IMR-90 (cell line): Measurements from ENCODE around the gene SIGLEC12. TPM values are rescaled to one million over a fixed set of nuclear protein-coding genes. Genes with fewer than 3 reads are reported as not detected.
"Not testable (repeated sequence)": the region's sequence is repeated elsewhere in the genome, so short reads cannot be mapped to it uniquely, and the experiment has no call there.

Experiments
- ATAC-seq: fragments of 200-7000 bp; cut with Tn5 transposase; 2 replicates; pipeline ENCODE4 v1.9.1; 2020; ENCODE audit warnings: low read depth, mild to moderate bottlenecking, moderate library complexity
- BruUV-seq: library from RNA; stranded (reverse); fragments of 400-500 nt; replicated peaks from 2 replicates; lab custom pipeline; 2021; lab: Mats Ljungman, UMichigan
- CTCF ChIA-PET: fragments of 300-600 bp; formaldehyde crosslinking; extraction: SDS; loops from one replicate; lab custom pipeline; 2021; ENCODE audit warnings: antibody characterized with exemption; lab: Yijun Ruan, JAX
- POLR2A ChIA-PET: fragments of 300-600 bp; sonication (Branson Sonifier 250); formaldehyde crosslinking; loops from one replicate; lab custom pipeline; 2022; ENCODE audit warnings: antibody characterized with exemption; ENCODE audit not compliant: unreplicated experiment; lab: Charles Lee
- DNase-seq: peaks from one replicate; pipeline ENCODE4 v3.0.0; 2013
- H2AFZ ChIP-seq: replicated peaks from 2 replicates; pipeline ENCODE3; 2013; ENCODE audit warnings: low read length, mild to moderate bottlenecking; ENCODE audit not compliant: poor library complexity
- H2AK5ac ChIP-seq: 2 replicates; pipeline ENCODE4 v1.6.1; 2013; ENCODE audit warnings: low read depth, low read length, inconsistent platforms
- H2AK9ac ChIP-seq: replicated peaks from 2 replicates; pipeline ENCODE3; 2013; ENCODE audit warnings: mild to moderate bottlenecking, low read depth, low read length, moderate library complexity; ENCODE audit not compliant: poor library complexity
- H2BK120ac ChIP-seq: 2 replicates; pipeline ENCODE4 v1.6.1; 2013; ENCODE audit warnings: low read depth, low read length, inconsistent platforms
- H2BK15ac ChIP-seq: 3 replicates; pipeline ENCODE4 v1.6.1; 2013; ENCODE audit warnings: low read depth, low read length, inconsistent platforms
- H2BK20ac ChIP-seq: 2 replicates; pipeline ENCODE4 v1.6.1; 2013; ENCODE audit warnings: low read depth, mild to moderate bottlenecking, inconsistent platforms, low read length, moderate library complexity
- H2BK5ac ChIP-seq: 2 replicates; pipeline ENCODE4 v1.6.1; 2013; ENCODE audit warnings: mild to moderate bottlenecking, low read depth, low read length, inconsistent platforms; ENCODE audit not compliant: poor library complexity, severe bottlenecking
- H3K14ac ChIP-seq: replicated peaks from 2 replicates; pipeline ENCODE4 v1.6.1; 2013; ENCODE audit warnings: low read depth, low read length, inconsistent platforms
- H3K18ac ChIP-seq: 2 replicates; pipeline ENCODE4 v1.6.1; 2013; ENCODE audit warnings: low read depth, low read length, control low read depth
- H3K23ac ChIP-seq: 2 replicates; pipeline ENCODE4 v1.6.1; 2013; ENCODE audit warnings: low read depth, low read length, inconsistent platforms
- H3K27ac ChIP-seq: 2 replicates; pipeline ENCODE4 v1.5.1; 2013; ENCODE audit warnings: mild to moderate bottlenecking, control low read depth, low read length; ENCODE audit not compliant: insufficient read depth
- H3K27me3 ChIP-seq: 2 replicates; pipeline ENCODE4 v1.6.1; 2013; ENCODE audit warnings: low read length; ENCODE audit not compliant: control insufficient read depth, insufficient read depth
- H3K36me3 ChIP-seq: 2 replicates; pipeline ENCODE4 v1.6.1; 2013; ENCODE audit warnings: low read length, mixed read lengths; ENCODE audit not compliant: control insufficient read depth, insufficient read depth
- H3K4ac ChIP-seq: 2 replicates; pipeline ENCODE4 v1.6.1; 2013; ENCODE audit warnings: low read depth, low read length, inconsistent platforms
- H3K4me1 ChIP-seq: 2 replicates; pipeline ENCODE4 v1.6.1; 2013; ENCODE audit warnings: low read length, mixed read lengths; ENCODE audit not compliant: control insufficient read depth, insufficient read depth
- H3K4me2 ChIP-seq: 2 replicates; pipeline ENCODE4 v1.6.1; 2013; ENCODE audit warnings: low read depth, mild to moderate bottlenecking, control low read depth, low read length, moderate library complexity
- H3K4me3 ChIP-seq: 2 replicates; pipeline ENCODE4 v1.5.1; 2013; ENCODE audit warnings: low read depth, mild to moderate bottlenecking, control low read depth, low read length, moderate library complexity; ENCODE audit not compliant: insufficient read depth
- H3K56ac ChIP-seq: 2 replicates; pipeline ENCODE4 v1.6.1; 2013; ENCODE audit warnings: low read length, inconsistent platforms; ENCODE audit not compliant: insufficient read depth; ENCODE audit errors: extremely low read depth
- H3K79me1 ChIP-seq, 2 experiments: 2 replicates each; pipeline ENCODE4 v1.6.1; 2013; ENCODE audit warnings: low read length in 2 of 2, inconsistent platforms in 1 of 2, low read depth in 1 of 2
- H3K9ac ChIP-seq: 2 replicates; pipeline ENCODE4 v1.6.1; 2013; ENCODE audit warnings: low read depth, low read length, control low read depth
- H3K9me1 ChIP-seq: 2 replicates; pipeline ENCODE4 v1.6.1; 2013; ENCODE audit warnings: low read length, inconsistent platforms; ENCODE audit not compliant: insufficient read depth
- H3K9me3 ChIP-seq: 2 replicates; pipeline ENCODE4 v1.6.1; 2013; ENCODE audit warnings: low read length; ENCODE audit not compliant: control insufficient read depth, insufficient read depth
- H4K20me1 ChIP-seq: 2 replicates; pipeline ENCODE4 v1.6.1; 2013; ENCODE audit warnings: low read length, inconsistent platforms; ENCODE audit not compliant: insufficient read depth
- H4K5ac ChIP-seq: 2 replicates; pipeline ENCODE4 v1.6.1; 2013; ENCODE audit warnings: mild to moderate bottlenecking, low read depth, low read length, control low read depth
- H4K8ac ChIP-seq, 2 experiments: 2 replicates each; pipeline ENCODE4 v1.6.1; 2013; ENCODE audit warnings: low read depth in 2 of 2, low read length in 2 of 2, control low read depth in 1 of 2, inconsistent platforms in 1 of 2
- H4K91ac ChIP-seq: 2 replicates; pipeline ENCODE4 v1.6.1; 2013; ENCODE audit warnings: low read depth, low read length, inconsistent platforms; ENCODE audit not compliant: insufficient read depth
- CEBPB ChIP-seq: IDR thresholded peaks from 2 replicates; pipeline ENCODE4 v1.6.1; 2012; ENCODE audit warnings: low read depth, low read length, improper control_type of control experiment
- CTCF ChIP-seq: conservative IDR thresholded peaks from 2 replicates; pipeline ENCODE4 v1.5.1; 2012; ENCODE audit warnings: mild to moderate bottlenecking, low read depth, low read length, improper control_type of control experiment
- FOS ChIP-seq: fragments of 150-350 bp; IDR thresholded peaks from 2 replicates; pipeline ENCODE4 v1.6.1; 2016; ENCODE audit warnings: low read depth, low read length
- MAZ ChIP-seq: IDR thresholded peaks from 2 replicates; pipeline ENCODE4 v1.6.1; 2012; ENCODE audit warnings: low read depth, mild to moderate bottlenecking, low read length, improper control_type of control experiment, moderate library complexity, borderline replicate concordance
- POLR2A ChIP-seq: IDR thresholded peaks from 2 replicates; pipeline ENCODE4 v1.6.1; 2012; ENCODE audit warnings: mild to moderate bottlenecking, low read depth, low read length
- RAD21 ChIP-seq: IDR thresholded peaks from 2 replicates; pipeline ENCODE4 v1.6.1; 2012; ENCODE audit warnings: low read length, improper control_type of control experiment
- RFX5 ChIP-seq: IDR thresholded peaks from 2 replicates; pipeline ENCODE4 v1.8.0; 2012; ENCODE audit warnings: low read depth, mild to moderate bottlenecking, low read length, moderate library complexity
- SMC3 ChIP-seq: fragments of 150-350 bp; IDR thresholded peaks from 2 replicates; pipeline ENCODE4 v1.6.1; 2016; ENCODE audit warnings: low read depth, mild to moderate bottlenecking, antibody characterized with exemption, low read length, moderate library complexity
- WGBS, 2 experiments: methylation state at CpG; one replicate each; pipeline versions ENCODE4 v1.1.5 to v1.1.7; 2013; ENCODE audit warnings: missing lambda C conversion rate in 2 of 2; ENCODE audit not compliant: insufficient read length in 1 of 2; ENCODE audit errors: extremely low coverage in 2 of 2; 5-methylcytosine and 5-hydroxymethylcytosine counted together
- dilution Hi-C: fragments of 300-500 bp; cut with HindIII; formaldehyde crosslinking; loops from one replicate; pipeline ENCODE4 v1.14.3; 2018; ENCODE audit warnings: low sequenced_read_pairs; ENCODE audit not compliant: unreplicated experiment
- in situ Hi-C: fragments of 300-500 bp; cut with MboI; formaldehyde crosslinking; loops from 3 replicates; pipeline ENCODE4 v1.14.3; 2019; ENCODE audit warnings: low sequenced_read_pairs, inconsistent platforms, mixed read lengths
- intact Hi-C: fragments of 100-400 bp; cut with micrococcal nuclease; formaldehyde crosslinking; loops from 2 replicates; pipeline ENCODE4 v1.10.0; 2022
- polyA plus RNA-seq, 3 experiments: library from polyadenylated mRNA; depleted of rRNA; stranded (reverse); fragments of >200 nt; gene quantifications; 2 replicates each; pipeline ENCODE4 v1.2.3, GENCODE V29; 2012; ENCODE audit warnings: low replicate concordance in 1 of 3
- total RNA-seq: library from RNA; depleted of rRNA; stranded (reverse); fragments of >200 nt; gene quantifications from 2 replicates; pipeline ENCODE4 v1.2.3, GENCODE V29; 2012

The SIGLEC12 gene
- total and polyA plus RNA-seq, 2 of the 4 experiments (the other 2 are of a cell fraction) = not detected

GRCh38 chr19:51466723-51467122 lies 34.9 kb downstream of the SIGLEC12 start:
- no peak overlapping the region for H2AK5ac ChIP-seq
- ATAC-seq (no peak), DNase-seq (no peak)
- in situ Hi-C loops (no loop called here), intact Hi-C loops (no loop called here), dilution Hi-C loops (no loop called here)
- no peak overlapping the region for H3K23ac ChIP-seq
- no peaks in the 10 kb centered on the region for H3K36me3 ChIP-seq
- no peak overlapping the region for H2BK120ac ChIP-seq
- H2BK20ac ChIP-seq = no peak overlapping the region
- no peak overlapping the region for H3K56ac ChIP-seq
- H3K9ac ChIP-seq = no peak overlapping the region
- no peaks in the 10 kb centered on the region for H3K27me3 ChIP-seq
- no peak overlapping the region for H2BK5ac ChIP-seq
- H3K18ac ChIP-seq = no peak overlapping the region
- H3K9me1 ChIP-seq = no peaks in the 10 kb centered on the region
- no peak overlapping the region for H3K4ac ChIP-seq
- no peaks in the 10 kb centered on the region for H4K20me1 ChIP-seq
- H2AK9ac ChIP-seq = no peak overlapping the region
- no peak overlapping the region for H4K91ac ChIP-seq
- no peak overlapping the region for H2AFZ ChIP-seq
- WGBS, 2 experiments = no CpG with 5 or more reads among the region's 3 CpGs
- no peaks in the 10 kb centered on the region for H3K79me1 ChIP-seq
- TF ChIP-seq RAD21 (no peak), CEBPB (no peak), MAZ (no peak), CTCF (no peak), RFX5 (no peak), SMC3 (no peak), FOS (no peak), POLR2A (no peak)
- H2BK15ac ChIP-seq = no peak overlapping the region
- H3K27ac ChIP-seq = no peak overlapping the region
- H3K14ac ChIP-seq = no peak overlapping the region
- H3K4me1 ChIP-seq = no peaks in the 10 kb centered on the region
- peaks cover 2% of the 10 kb centered on the region; the same call in 1 of the 2 replicates for H3K9me3 ChIP-seq
- H3K4me2 ChIP-seq = no peak overlapping the region
- CTCF ChIA-PET = no interaction called here
- no peak overlapping the region for H4K5ac ChIP-seq
- no peak overlapping the region for H3K4me3 ChIP-seq
- no TSS peak for BruUV-seq
- POLR2A ChIA-PET = no interaction called here
- no peak overlapping the region for H4K8ac ChIP-seq

DNA sequence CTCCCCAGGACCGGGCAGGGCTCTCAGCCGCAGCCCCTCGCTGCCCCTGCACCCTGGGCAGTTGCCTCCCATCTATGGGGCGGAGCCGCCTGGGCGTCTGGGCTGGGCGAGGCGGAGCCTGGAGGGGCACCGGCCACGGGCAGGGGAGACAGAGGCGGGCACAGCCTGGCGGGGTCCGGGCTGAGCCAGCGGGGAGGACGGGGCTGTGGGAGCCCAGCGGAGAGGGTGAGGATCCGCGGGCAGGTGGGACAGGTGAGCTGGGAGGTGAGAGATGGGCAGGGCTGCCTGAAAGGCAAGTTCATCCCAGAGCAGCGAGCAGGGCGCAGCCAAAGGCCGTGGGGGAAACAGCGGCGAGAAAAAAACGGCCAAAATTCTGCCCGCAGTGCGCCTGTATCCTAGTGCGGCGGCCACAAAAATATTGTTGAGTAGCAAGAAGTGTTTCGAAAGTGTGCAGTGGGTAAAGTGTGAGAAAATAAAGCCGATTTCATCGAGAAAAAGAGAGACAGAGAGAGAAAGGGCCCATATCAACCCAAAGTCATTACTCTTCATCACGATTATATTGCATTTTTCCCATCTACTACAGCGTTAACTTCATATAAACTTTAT lies 37.5 kb downstream of the SIGLEC12 start:
- H3K9me3 ChIP-seq, H3K9me1 ChIP-seq, POLR2A ChIA-PET, H4K8ac ChIP-seq, H4K91ac ChIP-seq, H2BK5ac ChIP-seq, H3K79me1 ChIP-seq, H3K14ac ChIP-seq, H3K4ac ChIP-seq, intact Hi-C loops, H3K4me1 ChIP-seq, H4K5ac ChIP-seq, H3K18ac ChIP-seq, DNase-seq, H3K27ac ChIP-seq, in situ Hi-C loops, H3K27me3 ChIP-seq, dilution Hi-C loops, BruUV-seq, H2BK20ac ChIP-seq, H2BK120ac ChIP-seq, ATAC-seq, H3K23ac ChIP-seq, H2BK15ac ChIP-seq, H3K56ac ChIP-seq, H2AFZ ChIP-seq, CTCF ChIA-PET, H2AK5ac ChIP-seq, H3K36me3 ChIP-seq, H3K9ac ChIP-seq, H4K20me1 ChIP-seq, H3K4me2 ChIP-seq, H2AK9ac ChIP-seq, H3K4me3 ChIP-seq: not testable (repeated sequence)
- no CpG with 5 or more reads among the region's 33 CpGs for WGBS, 2 experiments
